SK-N-SH (cell line): ENCODE measurements around the gene ARHGAP42.

Experiments
- CTCF ChIP-seq: fragments of 200-600 bp; sonication (generic); IDR thresholded peaks from 2 replicates; pipeline ENCODE4 v1.6.1; 2017; ENCODE audit warnings: antibody characterized with exemption, mild to moderate bottlenecking, moderate library complexity
- EP300 ChIP-seq, 2 experiments: IDR thresholded peaks; 2 replicates each; pipeline versions ENCODE4 v1.4.0 to v1.6.1; 2012; ENCODE audit warnings: borderline replicate concordance in 1 of 2, low read depth in 1 of 2, low read length in 1 of 2
- EZH2phosphoT487 ChIP-seq: fragments of 200-600 bp; sonication (generic); IDR thresholded peaks from 2 replicates; pipeline ENCODE4 v1.6.1; 2017; ENCODE audit warnings: low read depth, mixed run types, mild to moderate bottlenecking, antibody characterized with exemption, moderate library complexity, borderline replicate concordance
- GATA2 ChIP-seq: sonication (generic); formaldehyde crosslinking; IDR thresholded peaks from 2 replicates; pipeline ENCODE4 v1.5.0; 2020; ENCODE audit warnings: mild to moderate bottlenecking, missing genetic modification reagents
- JUND ChIP-seq: IDR thresholded peaks from 2 replicates; pipeline ENCODE4 v1.4.0; 2012
- POLR2AphosphoS5 ChIP-seq: IDR thresholded peaks from 2 replicates; pipeline ENCODE4 v1.6.1; 2012; ENCODE audit warnings: low read depth, low read length
- SIN3A ChIP-seq: IDR thresholded peaks from 2 replicates; pipeline ENCODE4 v1.6.1; 2012; ENCODE audit warnings: low read depth, mild to moderate bottlenecking, low read length, moderate library complexity, borderline replicate concordance

DNA sequence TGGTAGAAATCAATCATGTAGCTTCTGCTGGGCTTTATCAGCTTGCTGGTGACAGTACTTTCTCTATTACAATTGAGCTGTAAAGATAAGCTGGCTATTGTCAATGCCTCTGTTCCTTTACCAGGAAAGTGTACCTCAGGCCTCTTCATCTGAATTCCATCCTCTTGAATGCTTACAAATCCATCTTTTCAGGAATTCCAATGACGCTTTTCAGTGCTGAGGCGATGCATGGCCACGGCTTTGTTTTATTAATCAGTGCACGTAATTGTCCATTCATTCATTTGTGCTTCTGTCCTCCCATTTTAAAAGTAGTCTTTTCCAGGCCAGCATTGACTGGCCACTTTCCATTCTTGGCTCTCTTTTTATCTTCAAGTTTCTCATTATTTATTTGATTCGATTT is 240.5 kb downstream of the ARHGAP42 start:
- no peak for TF ChIP-seq CTCF
- no peak for TF ChIP-seq EZH2phosphoT487
- no peak for TF ChIP-seq JUND
- no peak for TF ChIP-seq SIN3A
- no peak for TF ChIP-seq EP300 (IDR thresholded peaks at IDR 0.05; ENCODE audit: borderline replicate concordance in 1 of 2, low read depth in 1 of 2, low read length in 1 of 2)
- no peak for TF ChIP-seq GATA2 (CRISPR knock-in tag)
- TF ChIP-seq POLR2AphosphoS5: no peak
